Activated CD8-positive, alpha-beta T cell treated with anti-CD3 and anti-CD28 coated beads for 36 hours (primary cell): ENCODE measurements around the gene HNRNPC. TPM values are rescaled to one million over a fixed set of nuclear protein-coding genes. Genes with fewer than 3 reads are reported as not detected.

ENCODE experiments used
- ATAC-seq: fragments of 200-7000 bp; cut with Tn5 transposase; one replicate; pipeline ENCODE4 v1.10.0; 2021; ENCODE audit warnings: mild to moderate bottlenecking, moderate library complexity
- CTCF ChIA-PET: fragments of 350-600 bp; sonication (Branson Sonifier 250); formaldehyde crosslinking; loops from one replicate; lab custom pipeline; 2021; ENCODE audit warnings: antibody characterized with exemption; lab: Charles Lee
- POLR2A ChIA-PET: fragments of 350-600 bp; sonication (Branson Sonifier 250); formaldehyde crosslinking; loops from one replicate; lab custom pipeline; 2021; ENCODE audit warnings: antibody characterized with exemption; lab: Charles Lee
- DNase-seq: peaks from one replicate; pipeline ENCODE4 v3.0.0-alpha.2; 2020
- H3K27ac Mint-ChIP-seq: one replicate; pipeline ENCODE4 v1.8.0; 2021; ENCODE audit warnings: mild to moderate bottlenecking, mixed read lengths
- H3K27me3 Mint-ChIP-seq: one replicate; pipeline ENCODE4 v1.8.0; 2021; ENCODE audit warnings: mixed read lengths
- H3K36me3 Mint-ChIP-seq: one replicate; pipeline ENCODE4 v1.8.0; 2021; ENCODE audit warnings: low read depth, mixed read lengths
- H3K4me1 Mint-ChIP-seq: one replicate; pipeline ENCODE4 v1.8.0; 2021; ENCODE audit warnings: low read depth, mixed read lengths
- H3K4me3 Mint-ChIP-seq: one replicate; pipeline ENCODE4 v1.8.0; 2021; ENCODE audit warnings: mild to moderate bottlenecking, moderate library complexity, mixed read lengths
- H3K9me3 Mint-ChIP-seq: one replicate; pipeline ENCODE4 v1.8.0; 2021; ENCODE audit warnings: mixed read lengths
- CTCF ChIP-seq: fragments of 200-600 bp; IDR thresholded peaks from one replicate; pipeline ENCODE4 v1.8.0; 2022; ENCODE audit warnings: antibody characterized with exemption, mild to moderate bottlenecking
- intact Hi-C: fragments of 100-400 bp; cut with micrococcal nuclease; formaldehyde crosslinking; loops from one replicate; pipeline ENCODE4 v1.10.0; 2022
- total RNA-seq, 2 experiments: library from RNA; stranded (reverse); gene quantifications; one replicate each; pipeline ENCODE4 v1.2.3, GENCODE V29; 2021

HNRNPC gene
- total RNA-seq, 2 experiments from 2014 or later: 1,078 to 1,115 TPM

DNA sequence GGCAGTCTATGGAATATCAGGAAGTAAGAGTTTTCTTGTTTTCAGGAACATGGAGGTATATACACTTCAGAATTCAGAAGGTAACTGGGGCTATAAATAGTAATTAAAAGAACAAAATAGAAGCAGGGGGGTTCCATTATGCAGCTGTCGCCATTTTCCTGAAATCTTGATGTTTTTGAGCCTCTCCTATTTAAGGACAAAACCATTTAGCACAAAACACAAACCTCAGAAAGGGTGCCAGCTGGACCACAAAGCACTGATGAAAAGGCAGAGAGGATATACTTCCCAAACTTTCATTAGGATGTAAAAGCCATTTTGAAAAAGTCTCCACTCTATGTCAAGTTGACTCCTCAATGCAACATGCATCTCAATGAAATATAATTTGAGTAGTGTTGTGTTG, 59.2 kb downstream of the HNRNPC start:
- intact Hi-C loops: no loop called here
- CTCF ChIA-PET: no interaction called here
- ATAC-seq (no peak), DNase-seq (no peak)
- no peaks in the 10 kb centered on the region for H3K9me3 Mint-ChIP-seq
- no peaks in the 10 kb centered on the region for H3K27me3 Mint-ChIP-seq
- peaks cover 60% of the 10 kb centered on the region for H3K4me1 Mint-ChIP-seq
- peaks cover 90% of the 10 kb centered on the region for H3K36me3 Mint-ChIP-seq
- POLR2A ChIA-PET: no interaction called here
- no peak overlapping the region for H3K4me3 Mint-ChIP-seq
- peak overlapping the region; percentile 42 for H3K27ac Mint-ChIP-seq
- TF ChIP-seq CTCF: no peak

- POLR2A ChIA-PET: interaction anchor here (1.0 kb wide), 1 partner anchor 52 kb away, joined by 3 read pairs; no protein-coding TSS in a partner anchor
- TF ChIP-seq CTCF: no peak
- Mint-ChIP-seq H3K4me3 (no peak overlapping the region), H3K9me3 (no peaks in the 10 kb centered on the region), H3K27ac (no peak overlapping the region), H3K4me1 (peaks cover 53% of the 10 kb centered on the region), H3K36me3 (peaks cover 91% of the 10 kb centered on the region), H3K27me3 (no peaks in the 10 kb centered on the region)
- CTCF ChIA-PET: no interaction called here
- DNase-seq: no peak
- intact Hi-C loops: no loop called here
- ATAC-seq: no peak
Measured at GRCh38 chr14:21209185-21209584, 60.1 kb downstream of the HNRNPC start.

- peaks cover 48% of the 10 kb centered on the region for H3K4me1 Mint-ChIP-seq
- TF ChIP-seq CTCF: no peak
- H3K27me3 Mint-ChIP-seq: no peaks in the 10 kb centered on the region
- H3K36me3 Mint-ChIP-seq: peaks cover 92% of the 10 kb centered on the region
- ATAC-seq: no peak
- CTCF ChIA-PET: no interaction called here
- H3K9me3 Mint-ChIP-seq: no peaks in the 10 kb centered on the region
- H3K27ac Mint-ChIP-seq: peak overlapping the region; percentile 82
- intact Hi-C loops: no loop called here
- POLR2A ChIA-PET: interaction anchor here (1.0 kb wide), 1 partner anchor 52 kb away, joined by 3 read pairs; no protein-coding TSS in a partner anchor
- DNase-seq: no peak
- no peak overlapping the region for H3K4me3 Mint-ChIP-seq
Measured at GRCh38 chr14:21208554-21208953, 60.7 kb downstream of the HNRNPC start.

- TF ChIP-seq CTCF: no peak
- ChIA-PET CTCF (no interaction called here), POLR2A (interaction anchor here (0.7 to 1.7 kb wide), 5 partner anchors 9 to 137 kb away, joined by 3 to 5 read pairs (median 3); partner anchors contain the start of gene ARHGEF40)
- intact Hi-C loops: no loop called here
- H3K4me3 Mint-ChIP-seq: no peak overlapping the region
- peak overlapping the region; percentile 82 for H3K27ac Mint-ChIP-seq
- no peaks in the 10 kb centered on the region for H3K9me3 Mint-ChIP-seq
- peaks cover 40% of the 10 kb centered on the region for H3K4me1 Mint-ChIP-seq
- ATAC-seq (no peak), DNase-seq (no peak)
- peaks cover 79% of the 10 kb centered on the region for H3K36me3 Mint-ChIP-seq
- H3K27me3 Mint-ChIP-seq: no peaks in the 10 kb centered on the region
Measured at GRCh38 chr14:21206753-21207684, 62.2 kb downstream of the HNRNPC start.
